GM23338 (cell line): ENCODE data around the gene SMIM43. TPM values are rescaled to one million over a fixed set of nuclear protein-coding genes. Genes with fewer than 3 reads are reported as not detected.

Experiments used
- ATAC-seq: fragments of 200-7000 bp; cut with Tn5 transposase; 3 replicates; pipeline ENCODE4 v1.9.1; 2020
- DNase-seq: peaks from one replicate; pipeline ENCODE4 v3.0.0-alpha.2; 2015; ENCODE audit warnings: low spot score
- H2AFZ ChIP-seq: fragments of 200-600 bp; sonication (generic); 2 replicates; pipeline ENCODE4 v1.8.0; 2016; ENCODE audit warnings: antibody characterized with exemption, mild to moderate bottlenecking, moderate library complexity
- H3F3A ChIP-seq: fragments of 200-600 bp; sonication (generic); replicated peaks from 2 replicates; pipeline ENCODE4 v1.8.0; 2017; ENCODE audit warnings: antibody characterized with exemption, mixed run types, low read depth
- H3K27ac ChIP-seq: fragments of 200-600 bp; sonication (generic); 2 replicates; pipeline ENCODE4 v1.6.1; 2016; ENCODE audit warnings: low read depth
- H3K27me3 ChIP-seq: fragments of 200-600 bp; sonication (generic); 2 replicates; pipeline ENCODE4 v1.8.0; 2016; ENCODE audit warnings: mild to moderate bottlenecking, mixed run types, moderate library complexity; ENCODE audit not compliant: insufficient read depth
- H3K36me3 ChIP-seq: fragments of 200-600 bp; sonication (generic); 2 replicates; pipeline ENCODE4 v1.8.0; 2016; ENCODE audit warnings: mild to moderate bottlenecking; ENCODE audit not compliant: insufficient read depth
- H3K4me1 ChIP-seq: fragments of 200-600 bp; sonication (generic); 2 replicates; pipeline ENCODE4 v1.8.0; 2016; ENCODE audit warnings: mild to moderate bottlenecking, moderate library complexity; ENCODE audit not compliant: insufficient read depth
- H3K4me2 ChIP-seq: fragments of 200-600 bp; sonication (generic); 2 replicates; pipeline ENCODE4 v1.7.1; 2017; ENCODE audit warnings: mixed run types
- H3K4me3 ChIP-seq: fragments of 200-600 bp; sonication (generic); 2 replicates; pipeline ENCODE4 v1.6.1; 2016; ENCODE audit warnings: mixed run types
- H3K79me2 ChIP-seq: fragments of 200-600 bp; sonication (generic); replicated peaks from 2 replicates; pipeline ENCODE4 v1.8.0; 2017; ENCODE audit warnings: mild to moderate bottlenecking; ENCODE audit not compliant: insufficient read depth
- H3K9me2 ChIP-seq: fragments of 200-600 bp; sonication (generic); 2 replicates; pipeline ENCODE4 v1.8.0; 2017; ENCODE audit not compliant: insufficient read depth
- H4K20me1 ChIP-seq: fragments of 200-600 bp; sonication (generic); replicated peaks from 2 replicates; pipeline ENCODE4 v1.8.0; 2017; ENCODE audit warnings: mild to moderate bottlenecking; ENCODE audit not compliant: insufficient read depth
- H3K27ac Mint-ChIP-seq: 2 replicates; pipeline ENCODE4 v1.8.0; 2020; ENCODE audit warnings: inconsistent platforms, mild to moderate bottlenecking, moderate library complexity, mixed read lengths
- H3K27me3 Mint-ChIP-seq: 3 replicates; pipeline ENCODE4 v1.8.0; 2022; ENCODE audit warnings: low read depth, mild to moderate bottlenecking, moderate library complexity, mixed read lengths, inconsistent platforms; ENCODE audit not compliant: insufficient read depth, poor library complexity
- H3K36me3 Mint-ChIP-seq: 3 replicates; pipeline ENCODE4 v1.8.0; 2021; ENCODE audit warnings: low read depth, mild to moderate bottlenecking, inconsistent platforms, moderate library complexity, mixed read lengths
- H3K4me1 Mint-ChIP-seq: 3 replicates; pipeline ENCODE4 v1.8.0; 2020; ENCODE audit warnings: mild to moderate bottlenecking, inconsistent platforms, mixed read lengths
- H3K4me3 Mint-ChIP-seq: 3 replicates; pipeline ENCODE4 v1.8.0; 2021; ENCODE audit warnings: moderate library complexity, mild to moderate bottlenecking, inconsistent platforms, mixed read lengths
- H3K9me3 Mint-ChIP-seq: 3 replicates; pipeline ENCODE4 v1.8.0; 2020; ENCODE audit warnings: moderate library complexity, mild to moderate bottlenecking, inconsistent platforms, mixed read lengths
- ETS1 ChIP-seq: IDR thresholded peaks from 2 replicates; pipeline ENCODE4 v1.6.1; 2016; ENCODE audit warnings: antibody characterized with exemption
- EZH2 ChIP-seq: fragments of 200-600 bp; sonication (generic); IDR thresholded peaks from one replicate; pipeline ENCODE4 v1.8.0; 2017; ENCODE audit warnings: antibody characterized with exemption, mild to moderate bottlenecking, low read depth; ENCODE audit not compliant: unreplicated experiment
- JUNB ChIP-seq: IDR thresholded peaks from one replicate; pipeline ENCODE4 v1.6.1; 2016; ENCODE audit warnings: antibody characterized with exemption; ENCODE audit not compliant: unreplicated experiment
- NANOG ChIP-seq: IDR thresholded peaks from 2 replicates; pipeline ENCODE4 v1.6.1; 2016; ENCODE audit warnings: antibody characterized with exemption, borderline replicate concordance
- POLR2AphosphoS5 ChIP-seq: IDR thresholded peaks from 2 replicates; pipeline ENCODE4 v1.6.1; 2016; ENCODE audit warnings: antibody characterized with exemption, low read depth
- STAT1 ChIP-seq: IDR thresholded peaks from one replicate; pipeline ENCODE4 v1.6.1; 2016; ENCODE audit warnings: antibody characterized with exemption; ENCODE audit not compliant: unreplicated experiment
- ZNF114 ChIP-seq: fragments of 250-450 bp; sonication (Bioruptor Pico); IDR thresholded peaks from 2 replicates; pipeline ENCODE4 v1.5.0; 2020; ENCODE audit warnings: mild to moderate bottlenecking, moderate library complexity
- ZNF331 ChIP-seq: fragments of 250-450 bp; sonication (Bioruptor Pico); IDR thresholded peaks from 2 replicates; pipeline ENCODE4 v1.5.0; 2020; ENCODE audit warnings: low read depth, mild to moderate bottlenecking, moderate library complexity
- polyA plus RNA-seq: library from polyadenylated mRNA; unstranded; fragments of >200 nt; fragmentation: Nextera tagmentation; extraction: Ambion mirVana; gene quantifications from 2 replicates; pipeline ENCODE4 v1.2.1, GENCODE V29; 2016
- total RNA-seq: library from RNA; depleted of rRNA; stranded (reverse); fragments of >200 nt; shearing (Covaris generic); gene quantifications from 2 replicates; pipeline ENCODE4 v1.2.3, GENCODE V29; 2014
- TF ChIP-seq, protein P1 (sequence below), 2 experiments: fragments of 200-600 bp in 1 of 2; sonication (generic) in 1 of 2; conservative IDR thresholded peaks; 2 replicates each; pipeline versions ENCODE4 v1.5.1 to v1.6.1; 2016 to 2017; ENCODE audit warnings: antibody characterized with exemption in 2 of 2, low read depth in 2 of 2, mild to moderate bottlenecking in 2 of 2, moderate library complexity in 1 of 2
- TF ChIP-seq, protein P2 (sequence below): IDR thresholded peaks from one replicate; pipeline ENCODE4 v1.6.1; 2018; ENCODE audit warnings: antibody characterized with exemption; ENCODE audit not compliant: unreplicated experiment

SMIM43 gene
- total and polyA plus RNA-seq, 2 experiments from 2014 or later: 0.26 to 0.56 TPM

DNA sequence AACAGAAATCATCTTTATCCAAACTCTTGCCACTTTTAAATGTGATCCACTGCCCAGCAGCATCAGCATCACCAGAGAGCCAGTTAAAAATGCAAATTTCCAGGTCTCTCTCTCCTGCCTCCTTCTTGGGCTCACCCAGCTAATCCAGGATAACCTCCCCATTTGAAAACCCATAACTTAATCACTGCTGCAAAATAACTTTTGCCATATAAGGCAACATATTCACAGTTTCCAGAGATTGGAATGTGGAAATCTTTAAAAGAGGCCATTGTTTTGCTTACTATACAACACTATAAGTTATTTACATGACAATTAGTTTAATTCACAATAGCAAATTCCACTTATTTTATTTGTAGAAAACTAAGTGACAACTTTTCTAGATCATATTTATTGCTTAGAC lies 31.3 kb upstream of the SMIM43 start:
- TF ChIP-seq NANOG (peak; percentile 60; the same call in 1 of the 2 replicates), ETS1 (no peak)
- peaks cover 13% of the 10 kb centered on the region for H3K4me1 ChIP-seq
- Mint-ChIP-seq H3K4me3 (peak overlapping the region; percentile 29; the same call in 2 of the 3 replicates), H3K4me1 (peaks cover 33% of the 10 kb centered on the region), H3K9me3 (no peaks in the 10 kb centered on the region), H3K36me3 (peaks cover under 1% of the 10 kb centered on the region; the same call in 1 of the 3 replicates), H3K27me3 (peaks cover 6% of the 10 kb centered on the region), H3K27ac (peak overlapping the region; percentile 89)
- H2AFZ ChIP-seq: no peak overlapping the region
- H3K4me3 ChIP-seq: no peak overlapping the region
- peaks cover under 1% of the 10 kb centered on the region for H3K79me2 ChIP-seq
- DNase-seq (peak; percentile 85), ATAC-seq (peak; percentile 82)
- H3F3A ChIP-seq: no peaks in the 10 kb centered on the region
- peak overlapping the region; percentile 7 for H3K4me2 ChIP-seq
- no peaks in the 10 kb centered on the region for H3K9me2 ChIP-seq
- no peaks in the 10 kb centered on the region for H3K36me3 ChIP-seq
- no peaks in the 10 kb centered on the region for H4K20me1 ChIP-seq
- H3K27ac ChIP-seq: peak overlapping the region; percentile 81
- H3K27me3 ChIP-seq: no peaks in the 10 kb centered on the region

- Histone ChIP-seq H3F3A (no peaks in the 10 kb centered on the region), H3K27ac (peak overlapping the region; percentile 81; the same call in 1 of the 2 replicates), H3K9me2 (no peaks in the 10 kb centered on the region), H3K36me3 (no peaks in the 10 kb centered on the region), H3K27me3 (no peaks in the 10 kb centered on the region), H2AFZ (no peak overlapping the region), H3K4me3 (no peak overlapping the region), H3K4me2 (peak overlapping the region; percentile 7; the same call in 1 of the 2 replicates), H3K79me2 (no peaks in the 10 kb centered on the region), H3K4me1 (peaks cover 13% of the 10 kb centered on the region), H4K20me1 (no peaks in the 10 kb centered on the region)
- no peaks in the 10 kb centered on the region for H3K36me3 Mint-ChIP-seq
- no peak overlapping the region for H3K4me3 Mint-ChIP-seq
- H3K9me3 Mint-ChIP-seq: no peaks in the 10 kb centered on the region
- peaks cover 2% of the 10 kb centered on the region for H3K27me3 Mint-ChIP-seq
- H3K4me1 Mint-ChIP-seq: peaks cover 27% of the 10 kb centered on the region
- ATAC-seq (peak; percentile 63), DNase-seq (peak; percentile 51)
- no peak overlapping the region; the same call in 1 of the 2 replicates for H3K27ac Mint-ChIP-seq
- TF ChIP-seq JUNB (no peak), EZH2 (no peak), STAT1 (no peak), ZNF331 (CRISPR knock-in tag) (no peak), ZNF114 (CRISPR knock-in tag) (no peak), POLR2AphosphoS5 (no peak), ETS1 (no peak)
- TF ChIP-seq, protein P1, sequence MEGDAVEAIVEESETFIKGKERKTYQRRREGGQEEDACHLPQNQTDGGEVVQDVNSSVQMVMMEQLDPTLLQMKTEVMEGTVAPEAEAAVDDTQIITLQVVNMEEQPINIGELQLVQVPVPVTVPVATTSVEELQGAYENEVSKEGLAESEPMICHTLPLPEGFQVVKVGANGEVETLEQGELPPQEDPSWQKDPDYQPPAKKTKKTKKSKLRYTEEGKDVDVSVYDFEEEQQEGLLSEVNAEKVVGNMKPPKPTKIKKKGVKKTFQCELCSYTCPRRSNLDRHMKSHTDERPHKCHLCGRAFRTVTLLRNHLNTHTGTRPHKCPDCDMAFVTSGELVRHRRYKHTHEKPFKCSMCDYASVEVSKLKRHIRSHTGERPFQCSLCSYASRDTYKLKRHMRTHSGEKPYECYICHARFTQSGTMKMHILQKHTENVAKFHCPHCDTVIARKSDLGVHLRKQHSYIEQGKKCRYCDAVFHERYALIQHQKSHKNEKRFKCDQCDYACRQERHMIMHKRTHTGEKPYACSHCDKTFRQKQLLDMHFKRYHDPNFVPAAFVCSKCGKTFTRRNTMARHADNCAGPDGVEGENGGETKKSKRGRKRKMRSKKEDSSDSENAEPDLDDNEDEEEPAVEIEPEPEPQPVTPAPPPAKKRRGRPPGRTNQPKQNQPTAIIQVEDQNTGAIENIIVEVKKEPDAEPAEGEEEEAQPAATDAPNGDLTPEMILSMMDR (conservative IDR thresholded peaks at IDR 0.05; ENCODE audit: low read depth in 2 of 2): no peak
- TF ChIP-seq, protein P2, sequence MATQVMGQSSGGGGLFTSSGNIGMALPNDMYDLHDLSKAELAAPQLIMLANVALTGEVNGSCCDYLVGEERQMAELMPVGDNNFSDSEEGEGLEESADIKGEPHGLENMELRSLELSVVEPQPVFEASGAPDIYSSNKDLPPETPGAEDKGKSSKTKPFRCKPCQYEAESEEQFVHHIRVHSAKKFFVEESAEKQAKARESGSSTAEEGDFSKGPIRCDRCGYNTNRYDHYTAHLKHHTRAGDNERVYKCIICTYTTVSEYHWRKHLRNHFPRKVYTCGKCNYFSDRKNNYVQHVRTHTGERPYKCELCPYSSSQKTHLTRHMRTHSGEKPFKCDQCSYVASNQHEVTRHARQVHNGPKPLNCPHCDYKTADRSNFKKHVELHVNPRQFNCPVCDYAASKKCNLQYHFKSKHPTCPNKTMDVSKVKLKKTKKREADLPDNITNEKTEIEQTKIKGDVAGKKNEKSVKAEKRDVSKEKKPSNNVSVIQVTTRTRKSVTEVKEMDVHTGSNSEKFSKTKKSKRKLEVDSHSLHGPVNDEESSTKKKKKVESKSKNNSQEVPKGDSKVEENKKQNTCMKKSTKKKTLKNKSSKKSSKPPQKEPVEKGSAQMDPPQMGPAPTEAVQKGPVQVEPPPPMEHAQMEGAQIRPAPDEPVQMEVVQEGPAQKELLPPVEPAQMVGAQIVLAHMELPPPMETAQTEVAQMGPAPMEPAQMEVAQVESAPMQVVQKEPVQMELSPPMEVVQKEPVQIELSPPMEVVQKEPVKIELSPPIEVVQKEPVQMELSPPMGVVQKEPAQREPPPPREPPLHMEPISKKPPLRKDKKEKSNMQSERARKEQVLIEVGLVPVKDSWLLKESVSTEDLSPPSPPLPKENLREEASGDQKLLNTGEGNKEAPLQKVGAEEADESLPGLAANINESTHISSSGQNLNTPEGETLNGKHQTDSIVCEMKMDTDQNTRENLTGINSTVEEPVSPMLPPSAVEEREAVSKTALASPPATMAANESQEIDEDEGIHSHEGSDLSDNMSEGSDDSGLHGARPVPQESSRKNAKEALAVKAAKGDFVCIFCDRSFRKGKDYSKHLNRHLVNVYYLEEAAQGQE: no peak
These were observed 29.7 kb upstream of the SMIM43 start for GRCh38 chr4:121794505-121795188.
